GM23338 (cell line): ENCODE results near the gene DPYSL3.

Experiments
- CREB1 ChIP-seq: fragments of 250-450 bp; sonication (Bioruptor Pico); IDR thresholded peaks from 2 replicates; pipeline ENCODE4 v1.5.0; 2020; ENCODE audit warnings: low read depth, mild to moderate bottlenecking, moderate library complexity
- EZH2 ChIP-seq: fragments of 200-600 bp; sonication (generic); IDR thresholded peaks from one replicate; pipeline ENCODE4 v1.8.0; 2017; ENCODE audit warnings: antibody characterized with exemption, mild to moderate bottlenecking, low read depth; ENCODE audit not compliant: unreplicated experiment
- EZH2phosphoT487 ChIP-seq: fragments of 200-600 bp; sonication (generic); IDR thresholded peaks from one replicate; pipeline ENCODE4 v1.8.1; 2018; ENCODE audit warnings: antibody characterized with exemption; ENCODE audit not compliant: unreplicated experiment
- JUNB ChIP-seq: IDR thresholded peaks from one replicate; pipeline ENCODE4 v1.6.1; 2016; ENCODE audit warnings: antibody characterized with exemption; ENCODE audit not compliant: unreplicated experiment
- NANOG ChIP-seq: IDR thresholded peaks from 2 replicates; pipeline ENCODE4 v1.6.1; 2016; ENCODE audit warnings: antibody characterized with exemption, borderline replicate concordance
- POLR2AphosphoS5 ChIP-seq: IDR thresholded peaks from 2 replicates; pipeline ENCODE4 v1.6.1; 2016; ENCODE audit warnings: antibody characterized with exemption, low read depth
- STAT1 ChIP-seq: IDR thresholded peaks from one replicate; pipeline ENCODE4 v1.6.1; 2016; ENCODE audit warnings: antibody characterized with exemption; ENCODE audit not compliant: unreplicated experiment
- ZNF114 ChIP-seq: fragments of 250-450 bp; sonication (Bioruptor Pico); IDR thresholded peaks from 2 replicates; pipeline ENCODE4 v1.5.0; 2020; ENCODE audit warnings: mild to moderate bottlenecking, moderate library complexity
- ZNF331 ChIP-seq: fragments of 250-450 bp; sonication (Bioruptor Pico); IDR thresholded peaks from 2 replicates; pipeline ENCODE4 v1.5.0; 2020; ENCODE audit warnings: low read depth, mild to moderate bottlenecking, moderate library complexity
- TF ChIP-seq, protein P1 (sequence below): IDR thresholded peaks from one replicate; pipeline ENCODE4 v1.6.1; 2018; ENCODE audit warnings: antibody characterized with exemption; ENCODE audit not compliant: unreplicated experiment
- TF ChIP-seq, protein P2 (sequence below), 2 experiments: fragments of 200-600 bp in 1 of 2; sonication (generic) in 1 of 2; conservative IDR thresholded peaks; 2 replicates each; pipeline versions ENCODE4 v1.5.1 to v1.6.1; 2016 to 2017; ENCODE audit warnings: antibody characterized with exemption in 2 of 2, low read depth in 2 of 2, mild to moderate bottlenecking in 2 of 2, moderate library complexity in 1 of 2
- TF ChIP-seq, protein P3 (sequence below): IDR thresholded peaks from 2 replicates; pipeline ENCODE4 v1.6.1; 2016; ENCODE audit warnings: antibody characterized with exemption
- TF ChIP-seq, protein P4 (sequence below): fragments of 250-450 bp; sonication (Bioruptor Pico); IDR thresholded peaks from 2 replicates; pipeline ENCODE4 v1.5.0; 2020; ENCODE audit warnings: mild to moderate bottlenecking, moderate library complexity

DNA sequence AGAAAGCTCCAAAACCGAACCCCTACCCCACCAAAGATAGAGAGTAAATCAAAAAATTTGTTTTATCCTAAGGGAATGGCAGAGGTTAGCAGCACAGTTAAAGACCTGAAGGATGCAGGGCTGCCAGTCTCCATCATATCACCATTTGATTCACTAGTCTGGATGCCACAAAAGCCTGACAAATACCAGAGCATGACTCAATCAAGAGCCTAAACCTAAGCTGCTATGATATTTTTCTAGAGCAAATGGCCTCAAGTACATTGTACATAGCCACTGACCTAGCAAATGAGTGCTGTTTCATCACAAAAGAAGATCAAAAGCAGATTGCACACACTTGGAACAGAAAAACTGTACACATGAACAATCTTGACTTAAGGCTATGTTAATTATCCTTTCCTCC is 48.0 kb downstream of the DPYSL3 start:
- TF ChIP-seq, protein P1, sequence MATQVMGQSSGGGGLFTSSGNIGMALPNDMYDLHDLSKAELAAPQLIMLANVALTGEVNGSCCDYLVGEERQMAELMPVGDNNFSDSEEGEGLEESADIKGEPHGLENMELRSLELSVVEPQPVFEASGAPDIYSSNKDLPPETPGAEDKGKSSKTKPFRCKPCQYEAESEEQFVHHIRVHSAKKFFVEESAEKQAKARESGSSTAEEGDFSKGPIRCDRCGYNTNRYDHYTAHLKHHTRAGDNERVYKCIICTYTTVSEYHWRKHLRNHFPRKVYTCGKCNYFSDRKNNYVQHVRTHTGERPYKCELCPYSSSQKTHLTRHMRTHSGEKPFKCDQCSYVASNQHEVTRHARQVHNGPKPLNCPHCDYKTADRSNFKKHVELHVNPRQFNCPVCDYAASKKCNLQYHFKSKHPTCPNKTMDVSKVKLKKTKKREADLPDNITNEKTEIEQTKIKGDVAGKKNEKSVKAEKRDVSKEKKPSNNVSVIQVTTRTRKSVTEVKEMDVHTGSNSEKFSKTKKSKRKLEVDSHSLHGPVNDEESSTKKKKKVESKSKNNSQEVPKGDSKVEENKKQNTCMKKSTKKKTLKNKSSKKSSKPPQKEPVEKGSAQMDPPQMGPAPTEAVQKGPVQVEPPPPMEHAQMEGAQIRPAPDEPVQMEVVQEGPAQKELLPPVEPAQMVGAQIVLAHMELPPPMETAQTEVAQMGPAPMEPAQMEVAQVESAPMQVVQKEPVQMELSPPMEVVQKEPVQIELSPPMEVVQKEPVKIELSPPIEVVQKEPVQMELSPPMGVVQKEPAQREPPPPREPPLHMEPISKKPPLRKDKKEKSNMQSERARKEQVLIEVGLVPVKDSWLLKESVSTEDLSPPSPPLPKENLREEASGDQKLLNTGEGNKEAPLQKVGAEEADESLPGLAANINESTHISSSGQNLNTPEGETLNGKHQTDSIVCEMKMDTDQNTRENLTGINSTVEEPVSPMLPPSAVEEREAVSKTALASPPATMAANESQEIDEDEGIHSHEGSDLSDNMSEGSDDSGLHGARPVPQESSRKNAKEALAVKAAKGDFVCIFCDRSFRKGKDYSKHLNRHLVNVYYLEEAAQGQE = no peak
- TF ChIP-seq, protein P2, sequence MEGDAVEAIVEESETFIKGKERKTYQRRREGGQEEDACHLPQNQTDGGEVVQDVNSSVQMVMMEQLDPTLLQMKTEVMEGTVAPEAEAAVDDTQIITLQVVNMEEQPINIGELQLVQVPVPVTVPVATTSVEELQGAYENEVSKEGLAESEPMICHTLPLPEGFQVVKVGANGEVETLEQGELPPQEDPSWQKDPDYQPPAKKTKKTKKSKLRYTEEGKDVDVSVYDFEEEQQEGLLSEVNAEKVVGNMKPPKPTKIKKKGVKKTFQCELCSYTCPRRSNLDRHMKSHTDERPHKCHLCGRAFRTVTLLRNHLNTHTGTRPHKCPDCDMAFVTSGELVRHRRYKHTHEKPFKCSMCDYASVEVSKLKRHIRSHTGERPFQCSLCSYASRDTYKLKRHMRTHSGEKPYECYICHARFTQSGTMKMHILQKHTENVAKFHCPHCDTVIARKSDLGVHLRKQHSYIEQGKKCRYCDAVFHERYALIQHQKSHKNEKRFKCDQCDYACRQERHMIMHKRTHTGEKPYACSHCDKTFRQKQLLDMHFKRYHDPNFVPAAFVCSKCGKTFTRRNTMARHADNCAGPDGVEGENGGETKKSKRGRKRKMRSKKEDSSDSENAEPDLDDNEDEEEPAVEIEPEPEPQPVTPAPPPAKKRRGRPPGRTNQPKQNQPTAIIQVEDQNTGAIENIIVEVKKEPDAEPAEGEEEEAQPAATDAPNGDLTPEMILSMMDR (conservative IDR thresholded peaks at IDR 0.05; ENCODE audit: low read depth in 2 of 2) = no peak
- TF ChIP-seq STAT1 (no peak), EZH2 (no peak), JUNB (no peak), POLR2AphosphoS5 (no peak), ZNF331 (CRISPR knock-in tag) (no peak), CREB1 (CRISPR knock-in tag) (no peak), EZH2phosphoT487 (no peak), ZNF114 (no peak), NANOG (no peak)
- TF ChIP-seq, protein P3, sequence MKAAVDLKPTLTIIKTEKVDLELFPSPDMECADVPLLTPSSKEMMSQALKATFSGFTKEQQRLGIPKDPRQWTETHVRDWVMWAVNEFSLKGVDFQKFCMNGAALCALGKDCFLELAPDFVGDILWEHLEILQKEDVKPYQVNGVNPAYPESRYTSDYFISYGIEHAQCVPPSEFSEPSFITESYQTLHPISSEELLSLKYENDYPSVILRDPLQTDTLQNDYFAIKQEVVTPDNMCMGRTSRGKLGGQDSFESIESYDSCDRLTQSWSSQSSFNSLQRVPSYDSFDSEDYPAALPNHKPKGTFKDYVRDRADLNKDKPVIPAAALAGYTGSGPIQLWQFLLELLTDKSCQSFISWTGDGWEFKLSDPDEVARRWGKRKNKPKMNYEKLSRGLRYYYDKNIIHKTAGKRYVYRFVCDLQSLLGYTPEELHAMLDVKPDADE = no peak
- TF ChIP-seq, protein P4, sequence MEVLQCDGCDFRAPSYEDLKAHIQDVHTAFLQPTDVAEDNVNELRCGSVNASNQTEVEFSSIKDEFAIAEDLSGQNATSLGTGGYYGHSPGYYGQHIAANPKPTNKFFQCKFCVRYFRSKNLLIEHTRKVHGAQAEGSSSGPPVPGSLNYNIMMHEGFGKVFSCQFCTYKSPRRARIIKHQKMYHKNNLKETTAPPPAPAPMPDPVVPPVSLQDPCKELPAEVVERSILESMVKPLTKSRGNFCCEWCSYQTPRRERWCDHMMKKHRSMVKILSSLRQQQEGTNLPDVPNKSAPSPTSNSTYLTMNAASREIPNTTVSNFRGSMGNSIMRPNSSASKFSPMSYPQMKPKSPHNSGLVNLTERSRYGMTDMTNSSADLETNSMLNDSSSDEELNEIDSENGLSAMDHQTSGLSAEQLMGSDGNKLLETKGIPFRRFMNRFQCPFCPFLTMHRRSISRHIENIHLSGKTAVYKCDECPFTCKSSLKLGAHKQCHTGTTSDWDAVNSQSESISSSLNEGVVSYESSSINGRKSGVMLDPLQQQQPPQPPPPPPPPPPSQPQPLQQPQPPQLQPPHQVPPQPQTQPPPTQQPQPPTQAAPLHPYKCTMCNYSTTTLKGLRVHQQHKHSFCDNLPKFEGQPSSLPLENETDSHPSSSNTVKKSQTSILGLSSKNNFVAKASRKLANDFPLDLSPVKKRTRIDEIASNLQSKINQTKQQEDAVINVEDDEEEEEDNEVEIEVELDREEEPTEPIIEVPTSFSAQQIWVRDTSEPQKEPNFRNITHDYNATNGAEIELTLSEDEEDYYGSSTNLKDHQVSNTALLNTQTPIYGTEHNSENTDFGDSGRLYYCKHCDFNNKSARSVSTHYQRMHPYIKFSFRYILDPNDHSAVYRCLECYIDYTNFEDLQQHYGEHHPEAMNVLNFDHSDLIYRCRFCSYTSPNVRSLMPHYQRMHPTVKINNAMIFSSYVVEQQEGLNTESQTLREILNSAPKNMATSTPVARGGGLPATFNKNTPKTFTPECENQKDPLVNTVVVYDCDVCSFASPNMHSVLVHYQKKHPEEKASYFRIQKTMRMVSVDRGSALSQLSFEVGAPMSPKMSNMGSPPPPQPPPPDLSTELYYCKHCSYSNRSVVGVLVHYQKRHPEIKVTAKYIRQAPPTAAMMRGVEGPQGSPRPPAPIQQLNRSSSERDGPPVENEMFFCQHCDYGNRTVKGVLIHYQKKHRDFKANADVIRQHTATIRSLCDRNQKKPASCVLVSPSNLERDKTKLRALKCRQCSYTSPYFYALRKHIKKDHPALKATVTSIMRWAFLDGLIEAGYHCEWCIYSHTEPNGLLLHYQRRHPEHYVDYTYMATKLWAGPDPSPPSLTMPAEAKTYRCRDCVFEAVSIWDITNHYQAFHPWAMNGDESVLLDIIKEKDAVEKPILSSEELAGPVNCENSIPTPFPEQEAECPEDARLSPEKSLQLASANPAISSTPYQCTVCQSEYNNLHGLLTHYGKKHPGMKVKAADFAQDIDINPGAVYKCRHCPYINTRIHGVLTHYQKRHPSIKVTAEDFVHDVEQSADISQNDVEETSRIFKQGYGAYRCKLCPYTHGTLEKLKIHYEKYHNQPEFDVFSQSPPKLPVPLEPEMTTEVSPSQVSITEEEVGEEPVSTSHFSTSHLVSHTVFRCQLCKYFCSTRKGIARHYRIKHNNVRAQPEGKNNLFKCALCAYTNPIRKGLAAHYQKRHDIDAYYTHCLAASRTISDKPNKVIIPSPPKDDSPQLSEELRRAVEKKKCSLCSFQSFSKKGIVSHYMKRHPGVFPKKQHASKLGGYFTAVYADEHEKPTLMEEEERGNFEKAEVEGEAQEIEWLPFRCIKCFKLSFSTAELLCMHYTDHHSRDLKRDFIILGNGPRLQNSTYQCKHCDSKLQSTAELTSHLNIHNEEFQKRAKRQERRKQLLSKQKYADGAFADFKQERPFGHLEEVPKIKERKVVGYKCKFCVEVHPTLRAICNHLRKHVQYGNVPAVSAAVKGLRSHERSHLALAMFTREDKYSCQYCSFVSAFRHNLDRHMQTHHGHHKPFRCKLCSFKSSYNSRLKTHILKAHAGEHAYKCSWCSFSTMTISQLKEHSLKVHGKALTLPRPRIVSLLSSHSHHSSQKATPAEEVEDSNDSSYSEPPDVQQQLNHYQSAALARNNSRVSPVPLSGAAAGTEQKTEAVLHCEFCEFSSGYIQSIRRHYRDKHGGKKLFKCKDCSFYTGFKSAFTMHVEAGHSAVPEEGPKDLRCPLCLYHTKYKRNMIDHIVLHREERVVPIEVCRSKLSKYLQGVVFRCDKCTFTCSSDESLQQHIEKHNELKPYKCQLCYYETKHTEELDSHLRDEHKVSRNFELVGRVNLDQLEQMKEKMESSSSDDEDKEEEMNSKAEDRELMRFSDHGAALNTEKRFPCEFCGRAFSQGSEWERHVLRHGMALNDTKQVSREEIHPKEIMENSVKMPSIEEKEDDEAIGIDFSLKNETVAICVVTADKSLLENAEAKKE (CRISPR knock-in tag) = no peak
